ENCODE results near the gene JPH2.

GRCh38 chr20:44098657-44099056, 88.3 kb downstream of the JPH2 start:
- no peak for TF ChIP-seq CTCF (IDR thresholded peaks at IDR 0.05; ENCODE audit: insufficient read depth, low read depth, low read length)
- TF ChIP-seq EZH2 (IDR thresholded peaks at IDR 0.05; ENCODE audit: insufficient read depth, low read length): no peak
